Measurements from ENCODE around the gene PCBP2.
"Not testable (repeated sequence)": the region's sequence is repeated elsewhere in the genome, so short reads cannot be mapped to it uniquely, and the experiment has no call there.

The PCBP2 gene

DNA sequence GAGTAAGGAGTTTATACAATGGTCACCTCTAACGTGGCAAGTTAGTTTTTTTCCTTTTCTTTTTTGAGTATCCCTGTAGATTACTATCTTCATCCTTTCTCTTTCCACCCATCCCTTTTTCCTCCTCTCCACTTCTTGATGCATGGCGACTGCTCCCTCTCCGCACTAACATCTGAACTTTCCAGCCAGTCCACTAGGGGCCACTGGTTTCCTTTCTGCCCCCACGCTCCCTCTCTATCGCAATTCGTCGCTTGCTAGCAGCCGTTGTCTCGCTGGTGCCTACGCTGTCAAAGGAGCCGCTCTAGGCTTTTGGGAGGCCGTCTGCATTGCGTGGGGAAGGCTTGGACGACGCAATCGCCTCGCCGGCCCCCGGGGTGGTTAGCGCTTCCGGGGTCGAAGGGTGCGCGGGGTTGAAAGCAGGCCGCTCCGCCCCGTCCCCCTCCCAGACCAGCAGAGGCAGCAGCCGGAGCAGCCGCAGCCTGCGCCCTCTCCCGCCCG, at the start of gene PCBP2:
Gene PCBP2, plus strand, starts transcription at position 442 of the 498 bp plus-strand sequence. CDS start 2,699 bp downstream, outside the sequence.
- FAIRE-seq = peak; percentile 95

DNA sequence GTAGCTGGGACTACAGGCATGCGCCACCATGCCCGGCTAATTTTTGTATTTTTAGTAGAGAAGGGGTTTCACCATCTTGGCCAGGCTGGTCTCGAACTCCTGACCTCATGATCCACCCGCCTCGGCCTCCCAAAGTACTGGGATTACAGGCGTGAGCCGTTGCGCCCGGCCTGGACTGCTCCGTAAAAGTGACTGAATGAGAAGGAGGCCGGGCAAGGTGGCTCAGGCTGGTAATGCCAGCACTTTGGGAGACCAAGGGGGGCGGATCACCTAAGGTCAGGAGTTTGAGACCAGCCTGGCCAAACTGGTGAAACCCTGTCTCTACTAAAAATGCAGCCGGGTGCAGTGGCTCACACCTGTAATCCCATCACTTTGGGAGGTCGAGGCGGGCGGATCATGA, 49.6 kb upstream of the PCBP2 start:
- not testable (repeated sequence) for FAIRE-seq

DNA sequence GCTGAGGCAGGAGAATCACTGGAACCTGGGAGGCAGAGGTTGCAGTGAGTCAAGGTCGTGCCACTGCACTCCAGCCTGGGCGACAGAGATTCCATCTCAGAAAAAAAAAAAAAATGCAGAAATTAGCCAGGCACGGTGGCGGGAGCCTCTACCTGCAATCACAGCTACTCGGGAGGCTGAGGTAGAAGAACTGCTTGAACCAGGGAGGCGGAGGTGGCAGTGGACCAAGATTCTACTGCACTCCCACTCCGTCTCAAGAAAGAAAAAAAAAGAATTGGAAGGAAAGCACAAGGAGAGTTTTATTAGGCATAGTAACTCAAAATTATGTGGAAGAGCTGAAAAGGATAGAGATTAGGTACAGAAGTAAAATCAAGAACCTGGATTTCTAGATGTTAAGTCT, 49.0 kb upstream of the PCBP2 start:
- no peak for FAIRE-seq

- FAIRE-seq = no peak
Observed at GRCh38 chr12:53410951-53411350, 41.0 kb upstream of the PCBP2 start.

GRCh38 chr12:53413485-53414204, 38.3 kb upstream of the PCBP2 start:
- FAIRE-seq = no peak

DNA sequence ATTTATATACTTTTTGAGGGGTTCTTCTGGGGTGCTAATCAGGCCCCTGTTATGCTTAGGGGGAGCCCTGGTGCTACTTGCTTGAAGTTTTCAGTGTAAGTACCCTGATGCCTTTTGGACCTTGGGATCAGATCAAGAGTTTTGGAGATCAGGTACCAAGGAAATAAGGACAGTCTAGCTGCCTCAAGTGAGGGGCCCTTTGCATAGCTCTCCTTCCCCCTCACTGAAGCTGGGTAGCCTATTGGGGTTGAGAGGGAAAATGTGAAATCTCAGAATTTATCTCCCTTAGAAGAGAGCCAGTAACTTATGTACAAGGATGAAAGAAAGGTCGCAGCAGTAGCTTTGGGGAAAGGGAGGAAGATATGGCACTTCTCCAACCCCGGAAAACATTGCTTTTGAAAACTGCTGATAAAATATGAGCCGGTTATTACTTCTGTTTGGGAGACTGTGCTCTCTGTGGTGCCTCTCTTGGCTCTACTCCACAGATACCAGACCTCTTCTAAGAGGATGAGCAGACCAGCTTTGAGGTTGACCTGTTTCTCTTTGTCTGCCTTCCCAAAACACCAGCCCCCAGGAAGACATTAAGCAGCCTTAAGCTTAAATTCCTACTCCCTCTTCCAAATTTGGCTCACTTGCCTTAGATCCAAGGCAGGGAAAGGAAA, 37.0 kb upstream of the PCBP2 start:
- FAIRE-seq = no peak

GRCh38 chr12:53415752-53416389, 36.0 kb upstream of the PCBP2 start:
- not testable (repeated sequence) for FAIRE-seq

GRCh38 chr12:53417291-53417816, 34.5 kb upstream of the PCBP2 start:
- FAIRE-seq = not testable (repeated sequence)

- no peak for FAIRE-seq
Observed at GRCh38 chr12:53418221-53418620, 33.7 kb upstream of the PCBP2 start.

DNA sequence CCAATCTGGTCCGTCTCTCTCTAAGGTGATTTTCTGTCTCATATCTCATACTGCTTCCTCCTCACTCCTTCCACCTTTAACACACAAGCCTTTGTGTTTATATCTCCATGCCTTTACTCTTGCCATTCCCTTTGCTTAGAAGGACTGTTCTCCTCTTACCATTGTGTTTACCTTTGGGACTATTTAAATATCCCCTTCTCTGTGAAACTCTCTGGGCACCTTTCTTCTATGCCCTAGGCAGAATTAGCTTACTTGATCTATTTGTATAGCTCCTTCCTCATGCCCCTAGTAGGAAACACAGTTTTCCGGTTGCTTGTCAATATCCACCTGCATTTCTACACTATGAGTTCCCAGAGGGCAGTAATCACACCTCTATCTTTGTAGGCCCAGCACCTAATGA, 32.1 kb upstream of the PCBP2 start:
- no peak for FAIRE-seq

DNA sequence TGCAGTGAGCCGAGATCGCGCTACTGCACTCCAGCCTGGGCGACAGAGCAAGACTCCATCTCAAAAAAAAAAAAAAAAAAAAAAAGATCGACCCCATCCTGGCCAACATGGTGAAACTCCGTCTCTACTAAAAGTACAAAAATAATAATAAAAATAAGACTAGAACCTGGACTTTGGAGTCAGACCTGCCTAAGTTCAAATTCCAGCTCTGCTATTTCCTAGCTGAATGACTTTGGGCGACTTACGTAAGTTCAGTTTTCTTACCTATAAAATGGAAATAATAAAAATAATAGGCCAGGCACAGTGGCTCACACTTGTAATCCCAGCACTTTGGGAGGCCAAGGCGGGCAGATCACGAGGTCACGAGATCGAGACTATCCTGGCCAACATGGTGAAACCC, 29.7 kb upstream of the PCBP2 start:
- FAIRE-seq = not testable (repeated sequence)

DNA sequence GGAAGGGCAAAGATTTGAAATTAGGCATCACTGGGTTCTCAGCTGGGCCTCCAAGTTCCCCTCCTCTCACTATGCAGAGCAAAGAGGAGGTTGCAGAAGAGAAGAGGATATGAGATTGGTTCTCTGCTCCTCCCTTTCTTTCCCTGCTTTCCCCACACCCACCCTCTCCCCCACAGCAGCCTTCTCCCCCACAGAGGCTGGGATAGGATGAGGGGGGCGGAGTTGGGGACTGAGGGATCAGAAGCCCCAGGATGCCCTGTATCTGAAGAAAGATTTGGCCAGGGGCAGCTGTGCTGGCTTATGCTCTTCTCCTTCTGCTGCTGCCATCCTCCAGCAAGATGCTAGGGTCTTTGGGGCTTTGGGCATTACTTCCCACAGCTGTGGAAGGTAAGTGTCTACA, 28.3 kb upstream of the PCBP2 start, which contains the start of gene AMHR2:
Gene AMHR2, plus strand, starts transcription at position 259 of the 400 bp plus-strand sequence. Its CDS starts 80 bp downstream, at position 339.
- FAIRE-seq = no peak

DNA sequence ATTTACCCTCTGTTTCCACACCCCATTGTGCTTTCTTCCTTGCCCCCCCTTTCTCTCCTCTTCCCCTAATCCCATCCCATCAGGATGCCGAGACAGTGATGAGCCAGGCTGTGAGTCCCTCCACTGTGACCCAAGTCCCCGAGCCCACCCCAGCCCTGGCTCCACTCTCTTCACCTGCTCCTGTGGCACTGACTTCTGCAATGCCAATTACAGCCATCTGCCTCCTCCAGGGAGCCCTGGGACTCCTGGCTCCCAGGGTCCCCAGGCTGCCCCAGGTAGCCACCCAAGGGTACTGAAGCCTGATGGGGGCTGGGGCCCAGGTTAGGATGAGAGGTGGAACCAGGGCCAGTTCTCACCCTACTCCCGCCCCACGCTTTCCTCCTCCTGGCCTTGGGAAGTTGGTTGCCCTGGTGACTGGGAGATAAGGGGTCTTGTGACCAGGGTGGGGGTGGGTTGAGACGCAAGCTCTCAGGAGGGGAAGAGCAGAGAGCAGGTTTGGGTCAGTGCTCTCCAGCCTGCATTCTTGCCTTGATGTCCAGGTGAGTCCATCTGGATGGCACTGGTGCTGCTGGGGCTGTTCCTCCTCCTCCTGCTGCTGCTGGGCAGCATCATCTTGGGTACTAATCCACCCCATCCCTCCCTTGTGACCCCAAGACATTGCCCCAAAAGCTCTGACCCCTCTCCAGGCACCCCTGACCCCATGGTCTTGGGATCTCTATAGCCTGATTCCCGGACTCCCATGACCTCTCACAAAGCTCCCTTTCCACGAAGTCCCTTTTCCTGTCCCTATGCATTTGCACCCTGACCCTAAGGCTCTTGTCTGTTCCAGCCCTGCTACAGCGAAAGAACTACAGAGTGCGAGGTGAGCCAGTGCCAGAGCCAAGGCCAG, 27.0 kb upstream of the PCBP2 start:
- no peak for FAIRE-seq

DNA sequence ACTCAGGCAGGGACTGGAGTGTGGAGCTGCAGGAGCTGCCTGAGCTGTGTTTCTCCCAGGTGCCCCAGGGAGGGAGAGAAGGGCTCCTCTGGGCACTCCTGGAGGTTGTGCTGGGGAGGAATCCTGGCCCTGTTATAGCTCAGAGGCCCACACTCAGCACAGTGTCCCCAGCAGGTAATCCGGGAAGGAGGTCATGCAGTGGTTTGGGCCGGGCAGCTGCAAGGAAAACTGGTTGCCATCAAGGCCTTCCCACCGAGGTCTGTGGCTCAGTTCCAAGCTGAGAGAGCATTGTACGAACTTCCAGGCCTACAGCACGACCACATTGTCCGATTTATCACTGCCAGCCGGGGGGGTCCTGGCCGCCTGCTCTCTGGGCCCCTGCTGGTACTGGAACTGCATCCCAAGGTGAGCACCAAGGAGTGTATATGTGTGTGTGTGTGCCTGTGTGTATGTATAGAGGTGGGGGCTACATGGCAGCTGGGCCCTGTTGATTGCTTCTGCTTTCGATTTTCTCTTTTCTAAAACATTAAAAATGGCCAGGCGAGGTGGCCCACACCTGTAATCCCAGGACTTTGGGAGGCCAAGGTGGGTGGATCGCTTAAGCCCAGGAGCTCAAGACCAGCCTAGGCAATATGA, 26.3 kb upstream of the PCBP2 start:
- FAIRE-seq = no peak

DNA sequence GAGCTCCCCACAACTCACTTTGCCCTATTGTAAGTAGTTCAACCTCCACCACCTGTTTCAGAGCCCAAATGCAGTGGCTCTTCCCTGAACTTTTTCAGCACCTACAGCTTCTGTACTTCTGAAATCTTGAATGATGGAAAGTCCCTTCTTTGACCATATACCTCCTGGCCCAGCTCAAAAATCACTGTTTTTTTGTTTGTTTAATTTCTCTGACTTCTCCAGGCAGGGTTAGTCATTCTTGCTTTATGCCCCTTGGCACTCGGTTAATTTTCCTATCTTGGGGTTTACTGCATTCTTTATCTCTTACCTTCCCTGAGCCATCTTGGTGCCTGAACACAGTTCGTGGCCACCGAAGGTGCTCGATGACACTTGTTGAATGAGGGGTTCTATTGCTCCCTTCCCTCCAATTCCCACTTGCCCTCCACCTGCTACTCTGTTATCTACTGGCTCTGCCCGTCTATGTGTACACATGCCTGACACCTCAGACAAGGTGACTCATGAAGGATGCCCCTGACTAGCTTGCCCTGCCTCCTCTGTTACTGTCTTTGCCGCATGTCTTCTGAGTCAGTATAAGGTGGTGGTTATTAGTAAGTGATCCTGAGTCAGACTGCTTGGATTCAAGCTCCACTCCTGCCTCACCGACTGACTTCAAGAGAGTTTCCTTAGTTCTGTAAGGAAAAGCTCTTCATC, 23.9 kb upstream of the PCBP2 start:
- no peak for FAIRE-seq

GRCh38 chr12:53428741-53429140, 23.2 kb upstream of the PCBP2 start:
- no peak for FAIRE-seq

GRCh38 chr12:53430116-53430515, 21.8 kb upstream of the PCBP2 start:
- FAIRE-seq = no peak

DNA sequence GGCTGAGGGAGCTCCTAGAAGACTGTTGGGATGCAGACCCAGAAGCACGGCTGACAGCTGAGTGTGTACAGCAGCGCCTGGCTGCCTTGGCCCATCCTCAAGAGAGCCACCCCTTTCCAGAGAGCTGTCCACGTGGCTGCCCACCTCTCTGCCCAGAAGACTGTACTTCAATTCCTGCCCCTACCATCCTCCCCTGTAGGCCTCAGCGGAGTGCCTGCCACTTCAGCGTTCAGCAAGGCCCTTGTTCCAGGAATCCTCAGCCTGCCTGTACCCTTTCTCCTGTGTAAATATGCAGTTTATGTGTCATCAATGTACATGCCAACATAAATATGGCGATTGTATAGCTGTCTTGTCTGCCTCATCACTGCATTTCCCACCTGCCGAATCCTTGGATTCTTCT, 20.7 kb upstream of the PCBP2 start:
- FAIRE-seq = no peak

DNA sequence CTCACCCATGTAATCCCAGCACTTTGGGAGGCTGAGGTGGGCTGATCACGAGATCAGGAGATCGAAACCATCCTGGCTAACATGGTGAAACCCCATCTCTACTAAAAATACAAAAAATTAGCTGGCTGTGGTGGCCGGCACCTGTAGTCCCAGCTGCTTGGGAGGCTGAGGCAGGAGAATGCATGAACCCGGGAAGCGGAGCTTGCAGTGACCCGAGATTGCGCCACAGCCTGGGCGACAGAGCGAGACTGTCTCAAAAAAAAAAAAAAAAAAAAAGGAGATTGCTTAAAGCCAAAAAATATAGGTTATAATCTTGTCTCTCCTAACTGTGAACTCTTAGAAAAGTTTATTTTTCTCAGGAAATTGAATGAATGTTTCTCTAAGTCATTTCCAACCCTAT, 16.6 kb upstream of the PCBP2 start:
- FAIRE-seq = not testable (repeated sequence)

DNA sequence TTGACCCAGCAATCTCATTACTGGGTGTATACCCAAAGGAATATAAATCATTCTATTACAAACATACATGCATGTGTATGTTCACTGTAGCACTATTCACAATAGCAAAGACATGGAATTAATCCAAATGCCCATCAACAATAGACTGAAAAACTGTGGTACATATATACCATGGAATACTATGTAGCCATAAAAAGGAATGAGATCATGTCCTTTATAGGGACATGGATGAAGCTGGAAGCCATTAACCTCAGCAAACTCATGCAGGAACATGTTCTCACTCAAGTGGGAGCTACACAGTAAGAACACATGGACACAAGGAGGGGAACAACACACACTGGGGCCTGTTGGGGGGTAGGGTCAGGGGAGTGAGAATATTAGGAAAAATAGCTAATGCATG, 12.3 kb upstream of the PCBP2 start:
- FAIRE-seq = not testable (repeated sequence)
